GM12865 (cell line): Measurements from ENCODE around the gene CLEC19A.

Experiments
- DNase-seq: peaks from one replicate; pipeline ENCODE4 v3.0.0; 2010; ENCODE audit warnings: low read depth
- H3K4me3 ChIP-seq: 2 replicates; pipeline ENCODE4 v1.5.1; 2011; ENCODE audit warnings: mild to moderate bottlenecking, low read depth, low read length, control low read depth
- TF ChIP-seq, protein P1 (sequence below): IDR thresholded peaks from 2 replicates; pipeline ENCODE4 v1.5.1; 2011; ENCODE audit warnings: low read length, control low read depth, low read depth, inconsistent platforms; ENCODE audit not compliant: insufficient read depth; ENCODE audit errors: missing control alignments

CLEC19A gene

GRCh38 chr16:19301931-19302330 lies 16.4 kb downstream of the CLEC19A start:
- H3K4me3 ChIP-seq = no peak overlapping the region
- DNase-seq = no peak
- TF ChIP-seq, protein P1, sequence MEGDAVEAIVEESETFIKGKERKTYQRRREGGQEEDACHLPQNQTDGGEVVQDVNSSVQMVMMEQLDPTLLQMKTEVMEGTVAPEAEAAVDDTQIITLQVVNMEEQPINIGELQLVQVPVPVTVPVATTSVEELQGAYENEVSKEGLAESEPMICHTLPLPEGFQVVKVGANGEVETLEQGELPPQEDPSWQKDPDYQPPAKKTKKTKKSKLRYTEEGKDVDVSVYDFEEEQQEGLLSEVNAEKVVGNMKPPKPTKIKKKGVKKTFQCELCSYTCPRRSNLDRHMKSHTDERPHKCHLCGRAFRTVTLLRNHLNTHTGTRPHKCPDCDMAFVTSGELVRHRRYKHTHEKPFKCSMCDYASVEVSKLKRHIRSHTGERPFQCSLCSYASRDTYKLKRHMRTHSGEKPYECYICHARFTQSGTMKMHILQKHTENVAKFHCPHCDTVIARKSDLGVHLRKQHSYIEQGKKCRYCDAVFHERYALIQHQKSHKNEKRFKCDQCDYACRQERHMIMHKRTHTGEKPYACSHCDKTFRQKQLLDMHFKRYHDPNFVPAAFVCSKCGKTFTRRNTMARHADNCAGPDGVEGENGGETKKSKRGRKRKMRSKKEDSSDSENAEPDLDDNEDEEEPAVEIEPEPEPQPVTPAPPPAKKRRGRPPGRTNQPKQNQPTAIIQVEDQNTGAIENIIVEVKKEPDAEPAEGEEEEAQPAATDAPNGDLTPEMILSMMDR = no peak

GRCh38 chr16:19304750-19305149 lies 19.2 kb downstream of the CLEC19A start:
- H3K4me3 ChIP-seq = no peak overlapping the region
- TF ChIP-seq, protein P1 = no peak
- no peak for DNase-seq

DNA sequence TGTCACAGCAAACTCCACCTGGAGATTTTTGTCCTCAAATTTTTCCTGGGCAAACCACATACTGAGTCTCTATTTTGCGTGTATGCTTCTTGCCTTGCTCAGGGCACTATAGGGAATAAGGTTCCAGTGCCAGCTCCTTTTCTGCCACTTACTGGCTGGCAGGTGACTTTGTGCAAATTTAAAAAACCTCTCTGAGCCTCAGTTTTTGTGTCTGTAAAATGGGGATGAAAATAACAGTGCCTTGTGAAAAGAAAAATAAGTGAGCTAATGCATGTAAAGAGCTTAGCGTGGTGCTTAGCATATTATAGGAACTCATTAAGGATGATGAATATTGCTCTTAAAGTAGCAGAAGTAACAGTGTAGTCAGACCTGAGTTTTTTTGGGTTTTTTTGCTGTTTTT lies 19.9 kb downstream of the CLEC19A start:
- H3K4me3 ChIP-seq = no peak overlapping the region
- TF ChIP-seq, protein P1 = no peak
- no peak for DNase-seq

DNA sequence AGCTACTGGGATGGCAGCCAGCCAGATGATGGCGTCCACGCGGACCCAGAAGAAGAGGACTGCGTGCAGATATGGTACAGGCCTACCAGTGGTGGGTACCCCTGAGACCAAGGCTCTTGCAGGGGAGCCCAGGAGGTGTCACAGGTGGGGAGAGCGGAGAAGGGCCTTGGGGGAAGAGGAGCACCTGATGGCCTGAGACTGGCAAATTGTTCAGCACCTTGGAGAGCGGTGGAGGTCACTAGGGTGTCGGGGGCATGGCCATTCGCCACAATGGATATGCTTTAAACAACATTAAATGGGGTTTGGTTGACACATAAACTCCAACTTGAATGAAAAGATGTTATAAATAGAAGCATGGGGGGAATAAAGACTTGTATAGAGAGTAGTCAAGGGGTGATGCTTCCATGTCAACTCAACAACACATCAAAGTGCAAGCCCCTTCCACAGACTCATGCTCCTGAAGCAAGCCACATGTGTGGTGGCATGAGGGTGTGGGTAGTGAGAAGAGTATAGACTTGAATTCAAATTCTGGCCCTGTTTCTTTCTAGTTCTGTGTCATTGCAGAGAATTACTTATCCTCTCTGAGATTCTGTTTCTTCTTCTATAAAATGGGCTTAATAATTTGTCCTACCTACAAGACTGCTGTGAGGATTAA lies 22.2 kb downstream of the CLEC19A start:
- TF ChIP-seq, protein P1 = no peak
- H3K4me3 ChIP-seq = no peak overlapping the region
- peak; percentile 10 for DNase-seq

GRCh38 chr16:19308392-19308791 lies 22.9 kb downstream of the CLEC19A start:
- no peak for DNase-seq
- H3K4me3 ChIP-seq = no peak overlapping the region
- TF ChIP-seq, protein P1 = no peak

DNA sequence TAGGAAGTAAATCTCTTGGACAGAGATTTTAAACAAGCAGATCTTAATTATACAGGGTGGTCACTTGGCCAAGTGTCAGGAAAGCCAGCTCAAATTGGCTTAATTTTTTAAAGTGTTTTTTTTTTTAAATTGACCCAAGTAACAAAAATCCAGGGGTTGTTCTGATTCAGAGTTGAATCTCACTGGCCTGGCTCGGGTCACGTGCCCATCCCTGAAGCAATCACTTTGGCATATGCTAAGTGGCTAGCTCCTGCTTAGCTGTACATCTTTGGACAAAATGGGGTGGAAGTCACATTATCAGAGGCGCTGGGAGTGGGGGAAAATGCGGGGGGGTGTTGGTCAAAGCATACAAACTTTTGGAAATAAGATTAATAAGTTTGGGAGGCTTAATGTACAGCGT lies 23.6 kb downstream of the CLEC19A start:
- TF ChIP-seq, protein P1 = no peak
- no peak for DNase-seq
- no peak overlapping the region for H3K4me3 ChIP-seq

GRCh38 chr16:19314718-19315425 lies 29.3 kb downstream of the CLEC19A start:
- DNase-seq = no peak
- TF ChIP-seq, protein P1 = no peak
- no peak overlapping the region for H3K4me3 ChIP-seq
